GM21447 (cell line): ENCODE results near the gene SETD1B.
A peak's percentile ranks its signal among the peaks of the same experiment; 100 is the strongest.
"Not testable (repeated sequence)": the region's sequence is repeated elsewhere in the genome, so short reads cannot be mapped to it uniquely, and the experiment has no call there.

Experiments
- ATAC-seq: cut with Tn5 transposase; IDR thresholded peaks from one replicate; pipeline ENCODE4 v1.9.1; 2021; ENCODE audit not compliant: unreplicated experiment

Gene SETD1B

DNA sequence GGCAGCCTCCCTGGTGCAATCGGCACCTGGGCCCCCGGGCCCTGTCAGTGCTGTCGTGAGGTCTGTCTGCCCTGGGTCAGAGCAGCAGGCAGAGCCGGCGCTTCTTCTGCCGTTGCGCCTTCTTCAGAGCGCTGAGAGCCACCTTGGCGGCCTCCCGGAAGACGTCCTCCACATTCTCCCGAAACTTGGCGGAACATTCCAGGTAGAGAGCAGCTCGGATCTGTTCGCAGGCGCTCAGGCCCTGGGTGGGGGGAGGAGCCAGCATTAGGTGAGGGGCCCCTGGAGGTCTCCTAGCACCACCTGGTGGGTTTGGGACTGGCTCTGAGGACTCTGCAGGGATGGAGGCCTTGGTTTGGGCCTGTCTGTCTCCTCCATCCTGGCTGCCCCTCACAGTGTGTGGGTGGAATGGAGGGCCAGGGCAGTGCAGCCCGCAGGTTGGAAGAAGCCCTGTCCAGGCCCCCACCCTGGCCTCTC lies 24.4 kb upstream of the SETD1B start:
- ATAC-seq, result no peak

DNA sequence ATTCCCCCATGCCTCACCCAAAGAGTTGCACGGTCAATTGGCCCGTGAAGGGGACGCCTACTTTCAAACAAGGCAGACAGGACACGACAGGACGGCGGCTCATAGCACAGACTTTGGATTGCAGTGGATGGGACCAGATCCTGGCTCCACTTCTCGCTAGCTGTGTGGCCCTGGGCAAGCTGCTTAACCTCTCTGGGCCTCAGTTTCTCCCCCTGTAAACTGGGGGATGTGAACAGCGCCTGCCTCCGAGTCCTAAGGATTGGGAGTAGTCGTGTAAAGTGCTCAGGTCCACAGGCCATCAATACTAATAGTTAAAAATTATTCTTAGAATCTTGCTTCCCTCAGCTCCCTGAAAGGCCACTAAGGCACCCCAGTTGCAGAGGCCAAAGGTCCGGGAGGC lies 23.4 kb upstream of the SETD1B start:
- ATAC-seq, result no peak

DNA sequence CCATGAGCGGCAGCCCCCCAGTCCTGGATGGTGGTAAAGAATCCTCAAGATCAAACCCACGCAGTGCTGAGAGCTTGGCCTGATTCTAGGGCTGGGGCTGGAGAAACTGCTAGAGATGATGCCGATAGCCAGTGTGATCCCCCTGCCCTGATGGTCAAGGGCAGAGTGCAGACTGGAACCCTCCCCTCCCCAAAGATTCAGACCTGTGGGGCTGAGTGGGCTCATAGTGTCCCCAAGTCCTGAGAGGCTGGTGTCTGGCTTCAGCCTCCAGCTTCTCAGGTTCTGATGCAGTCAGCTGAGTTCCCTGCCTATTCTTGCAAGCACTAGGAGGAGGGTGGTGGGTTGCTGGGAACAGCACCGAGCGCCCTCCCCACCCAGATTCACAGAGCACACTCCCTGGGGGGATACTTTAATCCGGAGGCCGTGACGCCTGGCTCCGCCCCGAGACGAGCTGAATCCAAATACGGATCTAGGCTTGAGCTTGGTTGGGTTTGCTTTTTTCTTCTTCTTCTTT lies 22.3 kb upstream of the SETD1B start:
- peak; percentile 24 for ATAC-seq

DNA sequence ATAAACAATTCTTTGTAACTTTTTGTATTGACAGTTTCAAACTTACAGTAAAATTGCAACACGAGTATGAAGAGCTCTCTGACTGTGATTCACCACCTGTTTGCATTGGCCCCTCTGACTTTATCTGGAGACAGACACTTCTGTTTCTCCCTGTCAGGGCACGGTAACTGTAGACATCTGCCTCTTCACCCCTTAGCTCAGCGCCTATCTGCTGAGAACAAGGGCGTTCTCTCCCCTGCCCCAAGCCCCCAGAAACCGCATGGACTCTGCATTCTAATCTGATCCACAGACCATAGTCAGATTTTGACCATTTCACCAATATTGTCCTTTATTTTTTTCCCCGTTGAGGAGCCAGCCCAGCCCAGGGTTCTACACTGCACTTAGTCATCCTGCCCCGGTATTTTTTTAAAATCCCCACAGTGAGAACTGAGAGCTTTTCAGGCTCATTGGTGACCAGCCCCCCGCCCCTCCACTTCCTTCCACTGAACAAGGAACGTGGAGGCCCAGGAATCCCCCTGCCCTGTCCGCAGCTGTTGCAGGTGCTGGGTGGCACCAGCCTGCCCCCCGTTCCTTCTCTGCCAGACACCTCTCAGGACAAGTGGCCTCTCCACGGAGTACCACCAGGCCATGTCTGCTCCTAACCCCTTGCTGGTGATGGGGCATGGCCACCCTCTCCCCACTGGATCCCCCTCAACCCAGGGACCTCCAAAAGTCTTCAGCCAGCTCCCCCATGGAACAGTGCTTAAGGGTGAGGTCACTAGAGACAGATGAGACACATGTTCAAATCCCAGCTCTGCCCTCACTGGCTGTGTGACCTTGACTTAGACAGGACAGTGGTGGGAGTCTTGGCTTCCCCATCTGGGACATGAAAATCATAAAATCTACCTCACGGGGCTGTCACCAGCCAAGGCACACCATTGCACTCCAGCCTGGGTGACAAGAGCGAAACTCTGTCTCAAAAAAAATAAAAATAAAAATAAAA lies 21.5 kb upstream of the SETD1B start:
- ATAC-seq, result peak; percentile 49

DNA sequence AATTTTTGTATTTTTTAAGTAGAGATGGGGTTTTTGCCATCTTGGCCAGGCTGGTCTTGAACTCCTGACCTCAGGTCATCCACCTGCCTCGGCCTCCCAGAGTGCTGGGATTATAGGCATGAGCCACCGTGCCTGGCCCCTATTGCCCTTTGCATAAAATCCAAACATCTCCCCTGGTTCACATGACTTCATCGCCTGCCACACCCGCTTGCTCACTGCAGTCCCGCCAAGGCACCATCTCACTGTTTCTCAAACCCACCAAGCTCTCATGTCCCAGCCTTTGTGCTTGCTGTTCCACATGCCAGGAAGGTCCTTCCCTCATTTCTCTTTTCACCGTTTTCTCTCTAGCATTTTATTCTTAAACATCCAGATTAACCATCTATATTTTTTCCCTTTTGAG lies 20.0 kb upstream of the SETD1B start:
- no peak for ATAC-seq

DNA sequence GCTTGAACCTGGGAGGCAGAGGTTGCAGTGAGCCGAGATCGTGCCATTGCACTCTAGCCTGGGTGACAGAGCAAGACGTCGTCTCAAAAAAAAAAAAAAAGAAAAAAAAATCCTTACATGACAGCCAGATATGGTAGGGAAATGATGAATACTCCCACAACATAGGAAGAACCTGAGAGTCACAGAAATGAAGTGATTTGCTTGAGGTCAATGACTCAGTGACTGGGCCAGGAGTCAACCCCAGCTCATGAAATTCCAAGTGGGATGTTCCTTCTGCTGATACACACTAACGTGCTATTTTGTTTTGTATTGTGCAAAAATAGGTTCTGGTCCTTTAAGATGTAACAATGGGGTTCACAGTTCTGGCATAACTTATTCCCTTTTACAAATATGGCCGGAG lies 19.3 kb upstream of the SETD1B start:
- ATAC-seq, result no peak

DNA sequence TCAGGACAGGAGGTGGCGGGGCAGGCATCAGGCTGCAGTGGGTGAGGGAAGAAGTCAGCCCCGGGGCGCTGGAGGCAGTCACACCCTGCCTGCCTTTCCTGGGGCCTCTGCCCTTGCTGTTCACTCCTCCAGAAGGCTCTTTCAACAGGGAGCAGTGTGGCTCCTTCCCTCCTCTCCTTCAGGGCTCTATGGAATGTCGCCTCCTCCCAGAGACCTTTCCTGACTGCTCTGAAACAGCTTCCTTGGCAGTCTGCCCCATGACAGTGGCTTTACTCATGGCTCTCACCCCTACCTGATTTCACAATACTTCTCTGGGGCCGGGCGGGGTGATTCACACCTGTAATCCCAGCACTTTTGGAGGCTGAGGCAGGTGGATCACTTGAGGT lies 17.4 kb upstream of the SETD1B start:
- ATAC-seq, result no peak

DNA sequence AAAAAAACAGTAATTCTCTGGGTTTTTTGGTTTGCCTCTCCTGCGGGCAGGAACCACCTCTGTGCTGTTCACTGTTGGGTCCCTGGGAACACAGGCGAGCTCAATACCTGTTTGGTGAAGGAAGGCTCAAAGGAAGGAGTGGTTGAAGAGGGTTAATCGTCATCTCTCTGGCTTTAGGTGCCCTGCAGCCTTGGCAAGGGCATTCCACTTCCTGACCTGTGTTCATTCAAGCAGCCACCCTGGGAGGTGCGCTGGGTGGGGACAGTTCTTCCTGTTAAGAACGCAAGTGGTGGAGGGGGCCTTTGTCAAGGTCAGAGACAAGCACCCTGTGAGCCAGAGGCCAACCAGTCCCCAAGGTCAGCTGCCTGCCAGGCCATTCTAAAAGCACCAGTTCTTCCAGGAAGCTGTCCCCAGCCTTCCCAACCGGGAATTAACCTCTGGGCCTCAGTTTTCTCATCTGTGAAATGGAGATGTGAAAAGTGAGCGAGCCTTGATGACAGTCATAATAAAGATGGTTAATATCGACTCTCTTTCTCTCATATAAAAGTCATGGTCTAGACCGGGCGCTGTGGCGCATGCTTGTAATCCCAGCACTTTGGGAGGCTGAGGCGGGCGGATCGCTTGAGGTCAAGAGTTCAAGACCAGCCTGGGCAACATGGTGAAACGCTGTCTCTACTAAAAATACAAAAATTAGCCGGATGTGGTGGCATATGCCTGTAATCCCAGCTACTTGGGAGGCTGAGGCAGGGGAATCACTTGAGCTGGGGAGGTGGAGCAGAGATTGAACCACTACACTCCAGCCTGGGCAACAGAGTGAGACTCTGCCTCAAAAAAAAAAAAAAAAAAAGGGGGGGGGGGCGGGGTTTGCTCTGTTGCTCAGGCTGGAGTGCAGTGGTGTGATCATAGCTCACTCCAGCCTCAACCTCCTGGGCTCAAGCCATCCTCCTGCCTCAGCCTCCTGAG lies 16.5 kb upstream of the SETD1B start:
- ATAC-seq, result no peak

DNA sequence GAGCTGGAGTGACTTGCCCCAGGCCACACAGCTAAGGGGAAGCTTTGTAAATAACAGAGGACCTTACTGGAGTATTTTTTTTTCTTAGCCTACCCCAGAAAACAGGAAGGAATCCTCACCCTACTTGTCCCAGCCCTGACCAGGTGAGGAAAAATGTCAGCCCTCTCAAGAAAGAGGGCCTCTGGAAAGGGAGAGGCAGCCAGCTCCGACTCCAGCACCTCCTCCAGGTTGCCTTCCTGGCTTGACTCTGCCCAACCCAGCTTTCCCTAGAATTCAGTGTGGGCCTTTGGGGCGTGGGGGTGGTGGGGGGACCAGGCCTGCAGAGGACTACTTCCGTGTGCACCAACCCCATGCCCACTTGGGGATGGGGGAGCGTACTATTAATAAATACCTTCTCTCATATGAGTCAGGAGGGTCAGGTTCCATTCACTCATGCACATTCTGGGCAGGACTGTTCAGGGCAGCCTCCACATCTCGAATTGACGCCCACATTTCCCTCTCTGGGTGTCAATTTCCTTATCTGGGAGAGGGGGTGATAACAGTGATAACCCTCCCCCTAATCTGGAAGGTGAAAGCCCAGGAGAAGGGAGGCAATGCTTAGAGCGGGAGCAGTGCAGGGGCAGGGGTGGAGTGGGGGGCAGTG lies 15.5 kb upstream of the SETD1B start:
- ATAC-seq, result no peak

DNA sequence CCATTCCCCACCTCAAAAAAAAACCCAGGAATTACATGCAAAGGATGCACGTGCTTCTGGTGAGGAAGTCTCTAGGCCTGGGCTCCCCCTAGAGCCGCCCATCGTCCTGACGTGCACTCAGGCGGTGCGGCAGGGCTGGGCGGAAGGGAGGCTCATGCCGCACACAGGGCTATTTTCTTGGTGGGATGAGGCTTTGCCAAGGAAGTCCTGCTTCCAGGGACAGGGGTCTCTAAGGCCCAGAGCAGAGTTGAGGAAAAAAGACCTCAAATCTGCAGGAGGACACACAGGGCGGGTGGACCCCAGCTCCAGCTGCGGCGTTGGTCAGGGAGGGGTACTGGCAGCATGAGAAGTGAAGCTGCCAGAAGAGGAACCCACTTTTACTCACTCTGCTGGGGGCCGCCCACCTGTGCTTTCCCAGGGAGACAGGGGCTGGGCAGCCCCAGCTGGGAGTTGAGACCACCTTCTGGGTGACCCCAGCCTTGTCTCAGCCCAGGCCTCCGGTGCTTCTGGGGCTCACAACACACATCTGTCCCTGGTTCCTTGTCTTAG lies 14.5 kb upstream of the SETD1B start:
- no peak for ATAC-seq

DNA sequence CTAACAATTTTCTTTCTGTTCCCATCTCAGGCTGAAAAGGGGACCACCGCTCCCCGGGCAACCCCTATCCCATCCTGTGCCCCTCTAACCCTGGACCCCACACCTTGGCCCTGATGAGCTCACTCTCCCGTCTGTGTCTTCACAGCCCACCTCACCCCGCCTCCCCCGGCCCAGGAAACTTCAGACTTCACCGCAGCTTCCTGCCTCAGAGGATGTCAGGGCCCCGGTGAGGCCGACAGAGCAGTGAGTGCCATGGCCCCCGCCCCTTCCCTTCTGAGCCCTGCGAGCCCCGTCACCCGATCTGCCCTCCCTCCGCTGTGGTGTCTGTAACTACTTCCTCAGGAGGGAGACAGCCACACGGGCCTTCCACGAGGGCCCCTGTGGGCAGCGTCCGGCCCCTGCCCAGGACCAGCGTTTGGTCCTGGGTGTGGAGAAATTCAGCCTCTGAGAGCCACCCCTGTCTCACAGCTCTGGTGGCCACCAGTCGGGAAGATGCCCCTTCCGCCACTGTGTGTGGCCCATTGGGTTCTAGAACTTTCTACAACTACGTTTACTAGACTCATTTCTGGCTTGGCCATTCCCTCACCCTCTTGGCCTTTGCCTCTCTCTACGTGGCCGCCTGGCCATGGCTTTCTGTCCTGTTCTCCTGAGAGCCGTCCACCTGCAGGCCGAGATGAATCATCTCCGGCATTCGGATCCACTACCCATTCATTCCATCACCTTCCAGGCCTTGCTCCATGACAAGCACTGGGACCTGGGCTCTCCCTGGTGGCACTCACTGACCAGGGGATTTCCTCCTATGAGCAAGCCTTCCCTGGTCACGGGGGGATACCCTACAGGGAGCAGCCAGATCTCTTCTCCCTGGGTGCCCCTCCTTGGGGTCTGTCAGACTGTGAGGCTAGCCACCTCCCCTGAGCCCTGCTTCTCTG lies 13.7 kb upstream of the SETD1B start:
- peak; percentile 44 for ATAC-seq

DNA sequence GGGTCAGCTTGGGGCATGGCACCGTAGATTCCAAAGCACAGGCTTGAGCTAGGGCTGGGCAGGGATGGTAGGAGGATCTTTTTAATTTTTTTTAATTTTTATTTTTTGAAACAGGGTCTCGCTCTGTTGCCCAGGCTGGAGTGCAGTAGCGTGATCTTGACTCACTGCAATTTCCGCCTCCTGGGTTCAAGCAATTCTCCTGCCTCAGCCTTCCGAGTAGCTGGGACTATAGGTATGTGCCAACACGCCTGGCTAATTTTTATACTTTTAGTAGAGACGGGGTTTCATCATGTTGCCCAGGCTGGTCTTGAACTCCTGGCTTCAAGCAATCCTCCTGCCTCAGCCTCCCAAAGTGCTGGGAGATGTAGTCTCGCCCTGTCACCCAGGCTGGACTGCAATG lies 13.0 kb upstream of the SETD1B start:
- ATAC-seq, result not testable (repeated sequence)

DNA sequence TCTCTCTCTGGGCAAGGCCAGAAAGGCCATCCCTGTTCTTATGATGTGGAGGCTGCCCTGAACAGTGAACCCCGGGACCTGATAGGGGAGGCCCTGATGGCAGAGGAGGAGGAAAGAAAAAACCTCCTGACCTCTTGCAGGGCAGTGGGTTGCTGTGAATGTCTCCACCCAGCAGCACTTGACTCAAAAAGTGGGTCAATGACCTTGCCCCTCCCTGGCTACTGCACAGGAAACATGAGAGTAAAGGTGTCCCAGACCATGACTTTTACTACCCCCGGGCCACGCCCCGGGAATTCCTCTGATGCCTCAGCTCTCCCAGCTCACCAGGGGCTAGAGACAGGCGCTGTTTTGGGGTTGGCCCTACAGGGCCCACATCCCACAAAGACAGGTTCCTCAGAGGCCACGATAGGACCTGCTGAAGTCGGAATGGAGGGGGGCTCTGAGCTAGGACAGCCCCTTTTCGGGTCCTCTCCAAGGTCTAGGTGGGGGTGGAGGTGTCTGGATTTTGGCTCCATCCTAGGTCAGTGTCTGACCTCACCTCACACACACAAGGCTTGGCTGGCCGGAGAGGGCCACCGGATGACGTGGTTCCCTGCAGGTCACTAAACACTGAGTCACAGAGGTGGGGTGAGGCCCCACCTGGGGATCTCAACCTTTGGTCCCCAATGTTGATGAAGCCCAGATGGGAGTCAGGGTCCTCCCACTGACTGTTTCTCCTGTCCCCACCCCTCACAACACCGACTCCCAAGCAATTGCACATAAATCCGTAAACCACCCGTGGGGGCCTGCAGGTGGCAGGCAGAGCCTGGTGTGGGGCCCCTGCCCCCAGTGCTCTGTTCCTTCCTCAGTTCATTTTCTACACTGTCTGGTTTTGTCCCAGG lies 11.9 kb upstream of the SETD1B start:
- ATAC-seq, result no peak

DNA sequence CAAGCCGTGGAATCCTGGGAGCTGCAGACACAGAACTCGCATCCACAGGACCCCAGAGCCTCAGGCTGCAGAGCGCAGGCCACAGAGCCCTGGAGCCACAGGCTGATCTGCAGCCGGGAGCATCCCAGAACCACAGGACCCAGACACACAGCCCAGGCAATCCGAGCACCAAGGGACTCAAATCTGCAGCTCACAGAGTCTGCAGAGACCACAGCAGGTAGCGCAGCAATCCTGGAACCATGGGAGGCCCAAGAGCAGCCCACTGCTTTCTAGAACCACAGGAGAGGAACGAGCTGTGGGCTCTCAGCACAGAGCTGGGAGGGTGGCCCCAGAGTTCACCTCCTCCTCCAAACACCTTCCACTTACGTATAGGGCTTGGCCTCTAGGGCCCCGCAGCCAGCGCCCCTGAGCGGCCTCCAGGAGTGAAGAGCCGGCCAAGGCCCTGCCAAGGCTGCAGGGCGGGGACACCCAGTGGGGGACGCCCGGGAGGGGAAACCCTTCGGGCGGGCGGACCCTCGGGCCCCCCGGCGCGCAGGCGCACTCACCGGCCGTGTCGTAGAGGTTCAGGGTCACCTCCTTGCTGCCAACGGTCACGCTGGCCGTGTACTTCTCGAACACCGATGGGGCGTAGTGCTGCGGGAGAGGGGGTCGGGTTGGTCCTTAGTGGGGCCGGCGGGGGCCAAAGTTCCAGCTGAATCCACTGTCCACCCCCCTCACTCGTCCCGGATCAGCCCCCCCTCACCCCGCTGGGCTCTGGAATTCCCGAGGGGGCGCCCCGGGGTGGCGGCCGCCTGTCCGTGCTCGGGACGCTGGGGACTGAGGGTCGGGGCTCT lies 11.0 kb upstream of the SETD1B start:
- no peak for ATAC-seq

DNA sequence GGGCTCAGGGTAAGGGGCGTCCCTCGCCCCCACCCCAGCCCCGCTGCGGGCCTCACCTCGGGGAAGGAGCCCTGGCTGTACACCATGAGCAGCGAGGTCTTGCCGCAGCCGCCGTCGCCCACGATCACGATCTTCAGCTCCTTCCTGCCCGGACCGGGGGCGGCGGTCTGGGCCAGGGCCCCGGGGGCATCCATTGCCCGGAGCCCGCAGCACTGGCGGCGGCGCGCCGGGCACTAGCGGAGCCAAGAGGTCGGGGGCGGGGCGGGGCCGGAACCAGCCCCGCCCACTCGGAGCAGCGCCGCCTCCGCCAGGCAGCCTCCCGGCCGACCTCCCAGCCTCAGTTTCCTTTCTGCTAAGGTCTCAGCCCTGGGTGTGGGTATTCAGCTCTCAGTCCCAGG lies 10.4 kb upstream of the SETD1B start, which contains the start of gene RHOF:
Gene RHOF, minus strand, starts transcription at position 249 of the 398 bp plus-strand sequence. Its CDS starts 55 bp downstream, at position 194.
- peak; percentile 10 for ATAC-seq

DNA sequence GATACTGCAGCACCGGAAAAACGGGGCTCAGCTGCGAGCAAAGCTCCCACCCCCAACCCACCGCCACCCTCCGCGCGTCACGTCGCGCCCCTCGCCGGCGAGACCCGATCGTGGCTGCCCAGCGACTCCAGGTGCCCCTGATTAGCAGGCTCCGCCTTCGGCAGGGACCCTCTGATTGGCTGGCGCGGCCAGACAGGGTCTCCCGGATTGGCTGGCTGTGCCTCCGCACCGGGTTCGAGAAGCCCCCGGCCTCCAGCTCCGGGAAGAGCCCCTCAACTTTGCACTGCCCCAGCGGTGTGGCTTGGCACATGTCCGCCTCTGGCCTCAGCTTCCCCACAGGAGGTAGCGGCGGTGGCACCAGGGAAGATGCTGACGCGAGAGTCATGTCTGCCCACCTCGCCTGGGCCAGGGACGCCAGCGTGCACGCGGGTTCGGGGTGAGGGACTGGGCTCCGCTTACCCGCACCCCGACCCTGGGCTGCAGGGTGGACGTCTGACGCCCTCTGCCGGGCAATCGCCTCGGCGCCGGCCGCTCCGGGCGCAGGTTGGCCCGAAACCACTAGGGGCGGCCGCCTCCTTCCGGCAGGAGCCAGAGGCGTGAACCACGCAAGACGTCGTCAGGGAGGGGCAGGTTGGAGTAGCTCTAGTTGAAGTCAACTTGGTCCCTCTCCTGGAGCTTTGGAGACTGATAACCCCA lies 9.8 kb upstream of the SETD1B start:
- peak; percentile 35 for ATAC-seq

DNA sequence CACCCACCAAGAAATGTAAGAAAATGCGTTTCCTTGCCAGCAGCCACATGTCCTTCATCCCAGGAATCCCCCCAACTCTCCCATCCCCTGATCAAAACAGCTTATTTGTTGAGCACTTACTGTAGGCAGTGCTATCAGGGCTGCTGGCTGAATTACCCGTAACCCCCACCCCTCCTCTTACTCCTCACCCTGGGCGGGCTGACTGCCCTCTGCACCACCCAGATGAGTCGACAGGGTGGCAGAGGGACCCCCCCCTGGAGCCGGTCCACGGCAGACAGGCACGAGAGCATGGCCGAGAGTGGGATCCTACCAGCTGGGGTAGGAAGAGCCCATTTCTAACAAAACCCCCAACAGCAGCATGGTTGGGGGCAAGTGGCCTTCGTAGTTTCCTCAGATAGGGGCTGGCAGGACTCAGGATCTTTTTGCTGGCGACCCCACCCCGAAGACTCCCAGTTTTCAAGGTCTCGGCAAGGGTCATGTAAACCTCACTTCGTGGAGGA lies 9.2 kb upstream of the SETD1B start:
- ATAC-seq, result no peak
